GM10847 (cell line): ENCODE data around the gene C5orf52.

ENCODE experiments used
- POLR2A ChIP-seq: IDR thresholded peaks from 2 replicates; pipeline ENCODE4 v1.6.1; 2011; ENCODE audit not compliant: insufficient read length; ENCODE audit errors: extremely low read depth

C5orf52 gene

DNA sequence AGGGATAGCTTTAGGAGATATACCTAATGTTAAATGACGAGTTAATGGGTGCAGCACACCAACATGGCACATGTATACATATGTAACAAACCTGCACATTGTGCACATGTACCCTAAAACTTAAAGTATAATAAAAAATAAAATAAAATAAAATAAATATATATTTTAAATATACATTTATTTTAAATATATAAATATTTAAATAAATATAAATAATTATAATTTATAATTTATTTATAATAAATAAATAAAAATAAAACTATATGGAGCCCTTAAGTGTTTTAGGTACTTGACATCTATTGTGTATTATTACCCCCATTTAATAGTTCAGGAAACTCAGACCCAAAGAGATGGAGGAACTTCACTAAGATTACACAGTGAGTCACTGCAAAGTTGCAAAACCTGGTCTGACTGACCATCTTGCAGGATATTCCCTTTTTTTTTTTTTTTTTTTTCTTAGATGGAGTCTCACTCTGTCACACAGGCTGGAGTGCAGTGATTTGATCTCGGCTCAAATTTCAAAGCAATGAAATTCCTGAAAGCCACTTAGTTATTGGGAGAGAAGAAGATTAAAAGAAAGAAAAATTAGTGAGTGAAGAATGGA is 5.8 kb upstream of the C5orf52 start:
- no peak for TF ChIP-seq POLR2A

DNA sequence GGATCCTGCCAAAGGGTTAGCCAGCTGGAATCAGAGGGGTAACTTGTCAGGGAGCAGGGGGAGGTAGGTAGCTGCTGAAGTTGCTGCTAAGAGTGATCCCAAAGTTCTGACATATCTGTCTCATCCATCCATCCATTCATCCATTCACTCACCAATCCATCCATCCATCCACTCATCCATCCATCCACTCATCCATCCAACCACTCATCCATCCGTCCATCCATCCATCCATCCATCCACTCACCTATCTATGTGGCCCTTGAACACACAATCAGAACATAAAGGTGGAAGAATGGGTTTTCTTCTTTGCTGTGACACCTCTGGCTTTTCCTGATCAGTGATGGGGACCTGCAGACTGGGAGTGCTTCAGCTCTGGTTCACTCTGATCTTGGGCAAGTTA is 3.0 kb upstream of the C5orf52 start:
- TF ChIP-seq POLR2A, result no peak

DNA sequence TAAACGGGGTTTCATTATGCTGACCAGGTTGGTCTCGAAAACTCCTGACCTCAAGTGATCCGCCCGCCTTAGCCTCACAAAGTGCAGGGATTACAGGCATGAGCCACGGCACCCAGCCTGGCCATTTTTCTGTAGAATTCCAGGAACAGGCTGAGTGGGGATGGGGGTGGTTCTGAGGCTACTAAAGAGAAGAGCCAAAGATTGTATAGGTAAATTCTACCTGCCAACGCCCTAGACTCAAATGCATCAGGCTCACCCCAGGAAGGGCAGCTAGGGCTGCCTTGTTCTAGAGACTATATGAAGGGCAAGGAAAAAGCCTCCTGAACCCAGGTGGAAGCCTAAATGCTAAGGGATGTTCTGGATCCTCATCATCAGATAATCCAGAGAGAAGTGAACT is 1.6 kb upstream of the C5orf52 start:
- no peak for TF ChIP-seq POLR2A

DNA sequence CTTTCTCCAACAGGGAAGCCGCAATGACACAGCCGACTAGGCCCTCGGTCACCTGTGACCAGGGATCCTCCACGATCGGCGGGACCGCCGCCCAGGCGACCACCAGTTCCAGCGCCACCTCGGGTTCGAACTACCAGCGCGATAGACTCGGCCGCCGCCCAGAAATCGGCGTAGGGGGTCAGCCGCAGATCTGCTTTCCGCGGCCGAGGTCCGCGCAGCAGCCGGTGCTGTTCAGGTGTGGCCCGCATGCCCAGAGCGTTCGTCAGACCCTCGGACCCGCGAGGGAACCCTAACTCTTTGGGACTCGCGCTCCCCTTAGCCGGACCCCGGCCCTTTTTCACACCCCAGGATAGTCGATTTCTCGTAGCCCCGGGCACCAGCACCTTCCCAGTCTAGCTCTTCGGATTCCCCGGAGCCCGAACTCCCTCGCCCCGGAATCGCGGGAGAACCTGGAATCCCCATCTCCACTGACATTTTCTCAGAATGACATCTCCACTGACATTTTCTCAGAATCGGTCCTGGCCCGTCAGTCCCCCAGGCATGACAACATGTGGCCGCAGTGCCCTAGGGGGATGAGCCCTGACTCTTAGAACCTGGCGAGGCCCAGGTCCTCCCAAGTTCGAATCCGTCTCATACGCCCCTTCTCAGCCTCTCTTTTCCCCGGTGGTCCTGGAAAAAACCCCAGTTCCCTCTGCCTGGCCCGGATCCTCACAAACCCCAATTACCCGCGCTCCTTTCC is 428 bp downstream of the C5orf52 start:
- no peak for TF ChIP-seq POLR2A

DNA sequence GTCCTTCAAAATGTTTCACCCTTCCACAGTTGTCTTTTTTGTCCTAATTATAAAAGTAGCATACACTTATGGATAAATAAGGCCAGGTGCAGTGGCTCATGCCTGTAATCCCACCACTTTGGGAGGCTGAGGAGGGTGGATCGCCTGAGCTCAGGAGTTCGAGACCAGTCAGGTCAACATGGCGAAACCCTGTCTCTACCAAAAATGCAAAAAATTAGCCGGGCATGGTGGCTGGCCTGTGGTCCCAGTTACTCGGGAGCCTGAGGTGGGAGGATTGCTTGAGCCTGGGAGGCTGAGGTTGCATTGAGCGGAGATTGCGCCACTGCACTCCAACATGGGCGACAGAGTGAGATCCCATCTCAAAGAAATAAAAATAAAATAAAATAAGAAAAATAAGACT is 1.6 kb downstream of the C5orf52 start:
- TF ChIP-seq POLR2A, result no peak

DNA sequence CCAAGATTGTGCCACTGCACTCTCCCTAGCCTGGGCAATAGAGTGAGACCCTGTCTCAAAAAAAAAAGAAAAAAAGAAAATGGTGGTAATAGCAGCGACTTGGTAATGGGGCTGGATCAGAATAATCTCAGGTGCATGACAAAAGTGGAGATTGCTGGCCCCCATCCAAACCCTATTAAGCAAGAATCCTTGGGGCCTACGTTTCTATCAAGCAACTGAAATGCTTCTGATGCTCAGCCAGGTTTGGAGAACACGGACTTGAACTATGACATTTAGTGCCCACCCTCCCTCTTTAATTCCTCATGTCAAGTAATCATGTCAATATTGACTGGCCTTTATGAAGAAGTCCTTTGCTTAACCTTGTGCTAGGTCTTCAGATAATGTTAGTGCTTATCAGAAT is 6.6 kb downstream of the C5orf52 start:
- TF ChIP-seq POLR2A, result no peak

DNA sequence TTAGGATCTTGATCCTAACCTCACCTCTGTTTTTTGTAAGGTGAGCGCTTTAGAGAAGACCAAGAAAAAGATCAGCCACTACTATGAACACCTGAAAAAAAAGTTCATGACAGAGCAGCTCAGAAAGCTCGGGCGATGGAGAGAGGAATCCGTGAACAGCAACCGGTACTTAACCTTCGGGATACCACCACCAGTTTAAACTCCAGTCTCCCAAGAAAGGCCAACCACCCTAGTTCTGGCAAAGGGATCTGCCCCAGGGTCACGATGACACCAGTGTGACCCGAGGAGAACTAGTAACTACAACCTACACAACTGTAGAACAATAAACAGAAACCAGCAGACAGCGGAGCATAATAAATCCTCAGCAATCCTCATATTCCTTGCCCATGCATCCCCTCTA is 8.5 kb downstream of the C5orf52 start:
- TF ChIP-seq POLR2A, result no peak

DNA sequence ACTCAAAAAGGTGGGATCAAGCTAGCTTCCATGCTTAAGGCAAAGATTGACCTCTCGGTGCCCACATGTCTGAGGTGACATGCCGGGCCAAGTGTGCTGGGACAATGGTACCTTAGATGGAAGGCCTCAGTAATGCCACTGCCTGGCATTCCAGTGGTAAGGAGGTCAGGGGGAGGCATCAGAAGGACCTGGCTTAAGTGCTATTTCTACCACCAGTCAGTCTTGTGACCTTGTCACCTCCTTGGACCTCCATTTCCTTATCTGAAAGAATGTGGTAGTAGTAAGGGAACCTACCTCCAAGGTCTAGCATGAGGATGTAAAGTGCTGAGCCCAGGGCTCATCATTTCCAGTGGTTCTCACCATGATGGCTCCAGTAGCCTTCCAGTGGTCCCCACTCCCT is 8.9 kb downstream of the C5orf52 start:
- TF ChIP-seq POLR2A, result no peak

DNA sequence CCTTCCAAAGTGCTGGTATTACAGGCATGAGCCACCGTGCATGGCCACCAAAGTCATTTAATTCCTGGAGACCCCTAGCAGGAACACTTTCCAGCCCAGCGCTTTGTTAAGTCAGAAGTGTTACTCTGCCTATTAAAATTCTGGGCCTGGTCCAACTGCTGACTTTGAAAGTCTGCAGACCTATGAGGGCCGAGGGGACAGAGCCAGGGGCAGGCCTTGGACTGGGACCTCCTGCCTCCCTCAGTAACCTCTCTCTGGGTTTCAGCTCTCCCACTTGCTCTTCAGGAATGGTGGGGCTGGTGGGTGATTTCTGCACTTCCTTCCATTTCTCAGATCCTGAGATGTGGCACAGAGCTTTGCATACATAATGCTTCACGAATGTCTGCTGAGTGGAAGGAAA is 9.7 kb downstream of the C5orf52 start:
- no peak for TF ChIP-seq POLR2A

DNA sequence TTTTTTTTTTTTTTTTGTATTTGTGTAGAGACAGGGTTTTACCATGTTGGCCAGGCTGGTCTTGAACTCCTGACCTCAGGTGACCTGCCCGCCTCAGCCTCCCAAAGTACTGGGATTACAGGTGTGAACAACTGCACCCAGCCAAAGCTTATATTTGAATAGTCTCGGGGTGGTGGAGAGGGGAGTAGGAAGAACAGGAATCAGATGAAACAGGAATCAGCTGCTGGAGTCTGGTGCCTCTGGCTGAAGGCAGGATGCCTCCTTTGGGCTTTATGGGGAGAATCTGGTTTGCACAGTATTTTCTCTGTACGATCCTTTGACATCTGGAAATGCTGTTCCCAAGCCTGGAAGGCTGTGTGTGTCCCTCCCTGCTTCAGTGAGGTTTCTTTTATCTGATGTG is 10.9 kb downstream of the C5orf52 start:
- TF ChIP-seq POLR2A, result no peak

DNA sequence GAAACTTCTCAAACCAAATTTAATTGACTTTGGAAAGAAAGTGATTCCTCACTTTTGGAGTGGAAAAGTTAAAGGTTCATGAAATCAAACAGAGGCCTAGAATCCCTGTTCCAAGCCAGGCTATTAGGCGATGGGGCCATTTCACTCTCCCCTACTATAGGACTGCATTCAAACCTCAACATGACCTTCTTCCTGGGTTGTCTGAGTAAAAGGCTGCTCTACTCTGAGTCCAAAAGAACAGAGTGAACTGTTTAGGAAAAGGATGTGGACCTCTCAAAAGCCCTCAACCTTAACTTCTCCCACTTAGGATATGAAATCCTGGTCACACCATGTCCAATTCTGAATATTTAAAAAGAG is 15.8 kb downstream of the C5orf52 start:
- no peak for TF ChIP-seq POLR2A

DNA sequence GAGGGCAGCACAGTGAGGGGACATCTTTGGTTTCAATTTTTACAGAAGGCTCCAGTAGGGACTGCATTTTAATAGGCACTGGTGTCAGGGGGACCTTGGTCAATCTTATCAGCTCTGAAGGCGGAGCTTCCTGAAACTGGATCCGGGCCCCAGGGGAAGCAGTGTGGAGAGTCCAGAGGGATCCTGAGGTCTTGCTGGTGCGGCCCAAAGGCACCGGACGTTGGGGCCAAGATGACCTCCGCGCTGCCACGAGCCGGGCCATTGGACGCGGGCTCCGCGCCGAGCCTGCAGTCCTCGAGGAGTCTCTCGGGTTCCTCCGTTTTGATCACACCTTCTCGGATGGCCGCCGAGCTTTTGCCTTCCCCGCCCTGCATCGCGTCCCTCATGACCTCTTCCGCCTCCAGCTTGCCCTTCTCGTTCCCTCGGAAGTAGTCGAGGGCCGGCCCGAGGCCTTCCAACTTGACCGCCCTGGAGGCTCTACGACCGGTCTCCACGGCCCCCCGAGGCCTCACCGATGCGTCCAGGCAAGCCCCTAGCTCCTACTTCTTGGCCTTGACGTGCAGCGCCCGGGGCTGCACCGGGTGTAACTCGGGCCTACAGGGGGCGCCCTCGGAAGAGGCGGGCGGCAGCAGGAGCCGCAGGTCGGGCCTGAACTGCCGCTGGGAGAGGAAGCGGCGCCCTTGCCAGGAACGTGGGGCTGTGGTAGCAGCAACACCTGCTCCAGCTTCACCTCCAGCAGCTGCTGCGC is 18.8 kb downstream of the C5orf52 start:
- no peak for TF ChIP-seq POLR2A

DNA sequence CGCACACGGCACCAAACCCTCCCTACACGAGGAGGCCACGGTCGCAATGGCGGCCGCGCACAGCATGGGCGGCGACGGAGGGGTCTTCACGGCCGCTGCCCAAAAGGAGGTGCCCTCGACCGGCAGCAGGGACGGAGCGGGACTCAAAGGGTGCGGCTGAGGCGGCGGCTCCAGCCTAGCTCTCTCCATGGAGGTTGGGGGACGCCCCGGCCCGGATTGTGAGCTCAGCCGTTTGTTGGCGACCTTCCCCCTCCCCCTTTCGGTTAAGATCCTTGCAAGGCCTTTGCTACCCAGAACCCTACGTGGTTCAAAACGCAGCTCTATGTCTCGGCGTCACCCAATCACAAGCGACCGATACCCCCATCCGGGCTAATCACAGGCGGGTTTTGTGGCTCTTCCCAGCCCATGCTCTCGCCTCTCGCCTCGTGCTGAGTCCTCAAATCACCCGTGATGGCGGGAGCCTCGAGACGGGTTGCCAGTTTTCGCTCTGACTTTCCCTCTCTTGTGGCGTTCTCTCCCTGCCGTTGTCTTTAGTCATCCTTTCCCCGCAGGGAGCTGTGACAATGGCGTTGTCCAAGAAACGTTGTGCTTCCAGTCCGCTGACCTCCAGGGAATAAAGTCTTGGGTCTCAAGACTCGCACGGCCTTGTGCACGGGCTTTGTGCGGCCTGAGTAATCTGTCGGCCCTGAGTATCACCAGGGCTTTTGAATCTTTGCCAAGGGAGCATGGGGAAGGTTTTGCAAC is 19.5 kb downstream of the C5orf52 start:
- no peak for TF ChIP-seq POLR2A

DNA sequence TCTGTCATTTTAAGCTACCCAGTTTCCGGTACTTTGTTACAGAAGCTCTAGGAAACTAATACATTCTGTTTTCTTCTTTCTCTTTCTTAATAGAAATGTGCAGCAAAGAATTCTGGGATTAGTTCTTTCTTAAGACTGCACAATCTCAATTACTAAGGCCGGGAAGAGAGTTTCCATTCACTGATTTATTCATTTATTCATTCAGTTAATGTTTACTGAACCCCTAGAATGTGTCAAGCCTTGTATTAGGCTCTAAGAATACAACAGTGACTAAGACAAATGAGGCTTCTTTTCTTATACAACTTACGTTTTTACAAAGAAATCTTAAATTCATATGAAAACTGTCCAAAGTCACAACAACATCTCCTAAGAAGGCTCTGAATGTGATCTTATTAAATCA is 32.4 kb downstream of the C5orf52 start:
- TF ChIP-seq POLR2A, result no peak

DNA sequence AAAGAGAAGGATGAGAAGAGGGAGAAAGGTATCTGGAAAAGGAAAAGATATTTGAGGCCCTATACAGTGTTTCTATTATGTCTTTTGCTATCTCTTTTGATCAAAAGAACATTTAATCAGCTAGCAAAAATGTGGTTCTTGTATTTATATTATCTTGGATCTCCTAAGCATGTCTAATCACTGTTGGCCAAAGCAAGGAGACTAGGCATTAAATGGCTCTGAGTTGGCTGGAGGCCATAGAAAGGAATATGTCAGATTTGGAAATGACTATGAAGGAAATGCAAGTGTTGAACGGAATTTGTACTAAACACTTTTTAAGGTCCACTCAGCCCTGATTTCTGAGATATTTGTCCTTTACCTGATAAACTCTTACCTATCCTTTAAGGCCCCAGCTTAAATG is 37.5 kb downstream of the C5orf52 start:
- no peak for TF ChIP-seq POLR2A

DNA sequence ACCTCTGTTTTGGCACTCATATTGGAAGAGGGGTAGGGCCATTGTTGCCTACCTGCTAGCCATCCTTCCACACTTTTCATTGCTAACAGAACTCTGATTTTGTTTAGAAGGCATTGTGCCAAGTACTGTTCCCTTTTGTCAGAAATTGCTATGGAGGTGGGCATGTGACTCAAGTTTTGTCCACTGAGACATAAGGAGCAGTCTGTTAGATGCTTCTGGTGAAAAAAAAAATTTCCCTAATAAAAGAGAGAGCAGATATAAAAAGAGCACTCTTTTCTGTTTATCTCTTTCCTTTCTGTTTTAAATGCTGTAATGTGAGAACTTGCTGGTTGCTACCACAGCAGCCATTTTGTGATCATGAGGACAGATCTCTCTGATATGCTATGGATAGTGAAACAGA is 38.0 kb downstream of the C5orf52 start:
- TF ChIP-seq POLR2A, result no peak
